Measurements from ENCODE around the gene ZSWIM6.

- no peak for TF ChIP-seq CTCF (IDR thresholded peaks at IDR 0.05)
- TF ChIP-seq ZFX (IDR thresholded peaks at IDR 0.05; ENCODE audit: borderline replicate concordance), result no peak
Observed at GRCh38 chr5:61304590-61305381, 27.3 kb upstream of the ZSWIM6 start.

Measured in 22Rv1 (cell line).